ENCODE results near the gene ARHGAP32. TPM values are rescaled to one million over a fixed set of nuclear protein-coding genes. Genes with fewer than 3 reads are reported as not detected.

Gene ARHGAP32
- total RNA-seq: 1 to 10 TPM; 2.0 to 2.5 TPM

DNA sequence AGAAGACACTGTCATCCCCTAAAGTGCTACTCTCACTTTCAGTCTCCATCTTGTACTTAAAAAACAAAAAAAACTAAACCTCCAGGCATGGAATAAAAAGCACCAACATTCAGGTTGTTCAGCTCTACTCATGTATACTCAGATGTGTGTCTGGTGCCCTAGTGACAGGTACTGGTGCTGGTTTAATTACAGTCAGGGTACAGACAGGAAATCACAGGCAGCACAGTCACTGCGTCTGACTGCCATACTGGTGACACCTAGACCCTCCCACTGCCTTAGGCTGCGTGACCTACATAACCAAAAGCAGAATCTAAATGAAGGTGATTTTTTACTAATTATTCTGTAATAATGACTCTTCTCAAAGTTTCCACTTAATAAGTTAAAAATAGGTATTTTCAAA, at the start of gene ARHGAP32:
ARHGAP32 (minus strand) TSS at position 176 of the 400 bp plus-strand sequence; CDS start at position 49, 127 bp downstream.
- ChIA-PET CTCF (no interaction called here), POLR2A (no interaction called here)
- Mint-ChIP-seq H3K4me1 (ENCODE audit: low read depth) (no peaks in the 10 kb centered on the region), H3K4me3 (no peak within 1 kb of the TSS), H3K36me3 (ENCODE audit: low read depth) (no peaks in the 10 kb centered on the region), H3K27me3 (ENCODE audit: low read depth) (no peaks in the 10 kb centered on the region), H3K9me3 (ENCODE audit: insufficient read depth) (no peaks in the 10 kb centered on the region), H3K27ac (no peak within 1 kb of the TSS)
- no peak for DNase-seq
- no peak for ATAC-seq

DNA sequence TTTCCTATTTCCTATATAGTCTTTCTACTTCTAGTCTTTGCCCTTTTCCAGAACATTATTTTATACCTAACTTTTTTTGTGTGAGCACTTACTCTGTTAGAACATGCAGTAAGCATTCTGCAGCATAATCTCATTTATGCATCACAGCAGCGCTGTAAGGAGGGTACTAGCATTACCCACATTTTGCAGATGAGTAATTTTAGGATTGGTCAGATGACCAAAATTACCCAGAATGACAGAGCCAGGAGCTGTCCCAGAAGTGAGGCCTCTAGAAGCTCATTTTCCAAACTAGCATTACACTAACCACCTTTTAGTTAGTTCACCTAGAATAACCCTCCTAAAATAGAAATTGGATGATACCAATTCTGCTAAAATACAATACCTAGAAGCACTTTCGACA, 47.1 kb upstream of the ARHGAP32 start:
- Mint-ChIP-seq H3K27ac (no peak overlapping the region), H3K4me1 (ENCODE audit: low read depth) (no peaks in the 10 kb centered on the region), H3K27me3 (ENCODE audit: low read depth) (no peaks in the 10 kb centered on the region), H3K9me3 (ENCODE audit: insufficient read depth) (peaks cover 6% of the 10 kb centered on the region), H3K36me3 (ENCODE audit: low read depth) (no peaks in the 10 kb centered on the region), H3K4me3 (no peak overlapping the region)
- CTCF ChIA-PET: no interaction called here
- no peak for DNase-seq
- POLR2A ChIA-PET: no interaction called here
- no peak for ATAC-seq

DNA sequence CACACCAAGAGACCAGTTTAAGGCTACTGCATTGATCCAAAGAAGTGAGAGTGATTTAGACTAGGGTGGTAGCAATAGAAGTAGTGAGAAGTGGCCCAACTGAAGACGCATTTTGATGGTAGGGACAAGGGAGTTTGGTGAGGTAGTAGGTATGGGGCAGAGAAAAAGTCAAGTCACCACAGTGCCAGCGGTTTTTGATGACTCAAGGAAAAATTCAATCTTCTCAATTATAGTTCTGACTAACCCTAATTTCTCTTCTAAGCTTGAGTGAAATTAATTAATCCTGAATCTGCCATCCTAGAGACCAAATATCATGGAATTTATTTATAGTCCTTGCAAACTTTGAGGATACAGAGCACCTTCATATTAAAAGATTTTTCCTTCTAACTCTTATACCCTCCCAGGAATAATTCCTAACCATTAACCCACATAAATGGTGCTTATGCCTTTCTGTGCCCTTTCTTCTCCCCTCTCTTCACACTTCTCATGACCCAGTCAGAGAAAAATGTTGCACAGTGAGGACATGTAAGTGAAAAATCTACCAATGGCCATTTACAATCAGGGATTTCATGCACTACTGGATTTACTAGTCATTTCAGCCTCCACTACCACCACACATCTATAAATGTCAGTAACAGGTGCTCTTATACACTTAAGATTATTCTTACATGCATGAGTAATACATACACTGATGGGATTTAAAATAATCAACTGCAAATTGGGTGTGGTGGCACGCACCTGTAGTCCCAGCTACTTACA, 45.9 kb upstream of the ARHGAP32 start:
- ChIA-PET CTCF (no interaction called here), POLR2A (no interaction called here)
- no peak for ATAC-seq

DNA sequence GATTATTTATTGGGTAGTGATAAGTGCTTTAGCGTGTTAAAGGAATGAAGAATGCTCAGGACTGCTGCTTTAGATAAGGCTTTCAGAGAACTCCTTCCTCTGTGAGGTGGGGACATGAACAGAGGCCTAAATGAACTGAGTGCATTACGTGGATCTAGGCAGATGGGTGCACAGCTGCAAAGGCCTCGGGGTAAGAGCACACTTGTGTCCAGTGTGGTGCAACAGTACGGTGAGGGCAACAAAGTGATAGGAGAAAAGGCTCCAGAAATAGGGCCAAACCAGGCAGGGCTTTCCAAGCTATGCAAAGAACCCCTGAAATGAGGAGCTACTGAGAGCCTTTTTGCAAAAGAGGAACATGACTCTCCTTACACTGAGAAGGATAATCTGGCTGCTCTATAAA, 45.3 kb upstream of the ARHGAP32 start:
- CTCF ChIA-PET: no interaction called here
- no peaks in the 10 kb centered on the region for H3K27me3 Mint-ChIP-seq (ENCODE audit: low read depth)
- H3K9me3 Mint-ChIP-seq (ENCODE audit: insufficient read depth): no peaks in the 10 kb centered on the region

More for the DNA sequence above, 45.9 kb upstream of the ARHGAP32 start:
- no peak overlapping the region for H3K27ac Mint-ChIP-seq
- no peaks in the 10 kb centered on the region for H3K9me3 Mint-ChIP-seq (ENCODE audit: insufficient read depth)
- no peaks in the 10 kb centered on the region for H3K36me3 Mint-ChIP-seq (ENCODE audit: low read depth)
- no peaks in the 10 kb centered on the region for H3K27me3 Mint-ChIP-seq (ENCODE audit: low read depth)
- no peaks in the 10 kb centered on the region for H3K4me1 Mint-ChIP-seq (ENCODE audit: low read depth)
- no peak for DNase-seq
- H3K4me3 Mint-ChIP-seq: no peak overlapping the region

DNA sequence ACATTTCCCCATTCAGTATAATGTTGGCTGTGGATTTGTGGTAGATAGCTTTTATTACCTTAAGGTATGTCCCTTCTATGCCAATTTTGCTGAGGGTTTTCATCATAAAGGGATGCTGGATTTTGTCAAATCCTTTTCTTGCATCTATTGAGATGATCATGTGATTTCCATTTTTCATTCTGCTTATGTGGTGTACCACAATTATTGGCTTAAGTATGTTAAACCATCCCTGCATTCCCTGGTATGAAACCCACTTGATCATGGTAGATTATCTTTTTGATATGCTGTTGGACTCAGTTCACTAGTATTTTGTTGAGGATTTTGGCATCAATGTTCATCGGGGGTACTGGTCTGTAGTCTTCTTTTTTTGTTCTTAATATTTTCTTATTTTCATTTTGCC, 44.7 kb upstream of the ARHGAP32 start:
- POLR2A ChIA-PET: no interaction called here
- CTCF ChIA-PET: no interaction called here
- H3K4me1 Mint-ChIP-seq (ENCODE audit: low read depth): no peaks in the 10 kb centered on the region
- no peak for ATAC-seq
- H3K4me3 Mint-ChIP-seq: no peak overlapping the region
- DNase-seq: no peak
- H3K36me3 Mint-ChIP-seq (ENCODE audit: low read depth): no peaks in the 10 kb centered on the region
- no peaks in the 10 kb centered on the region for H3K27me3 Mint-ChIP-seq (ENCODE audit: low read depth)
- H3K9me3 Mint-ChIP-seq (ENCODE audit: insufficient read depth): no peaks in the 10 kb centered on the region
- H3K27ac Mint-ChIP-seq: no peak overlapping the region

More for the DNA sequence above, 45.3 kb upstream of the ARHGAP32 start:
- no peaks in the 10 kb centered on the region for H3K36me3 Mint-ChIP-seq (ENCODE audit: low read depth)
- no peaks in the 10 kb centered on the region for H3K4me1 Mint-ChIP-seq (ENCODE audit: low read depth)
- no peak overlapping the region for H3K27ac Mint-ChIP-seq
- POLR2A ChIA-PET: no interaction called here
- DNase-seq: no peak
- no peak for ATAC-seq
- H3K4me3 Mint-ChIP-seq: no peak overlapping the region

DNA sequence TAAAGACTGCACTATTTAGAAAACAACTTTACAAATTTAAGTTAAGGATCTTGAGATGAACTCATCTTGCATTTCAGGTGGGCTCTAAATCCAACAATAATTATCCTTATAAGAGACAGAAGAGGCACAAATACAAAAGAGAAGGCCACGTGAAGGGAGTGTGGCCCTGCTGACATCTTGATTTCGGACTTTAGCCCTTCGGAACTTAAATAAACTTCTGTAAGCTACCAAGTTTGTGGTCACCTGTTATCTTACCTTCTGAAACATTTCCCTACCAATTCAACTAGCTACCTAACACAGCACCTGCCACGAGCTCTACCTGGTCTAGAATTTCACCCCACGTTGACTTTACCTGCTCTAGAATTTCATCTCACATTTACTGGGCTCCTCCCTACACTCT, 42.9 kb upstream of the ARHGAP32 start:
- H3K36me3 Mint-ChIP-seq (ENCODE audit: low read depth): no peaks in the 10 kb centered on the region
- H3K27ac Mint-ChIP-seq: no peak overlapping the region
- CTCF ChIA-PET: no interaction called here
- no peaks in the 10 kb centered on the region for H3K9me3 Mint-ChIP-seq (ENCODE audit: insufficient read depth)
- DNase-seq (no peak), ATAC-seq (no peak)
- H3K4me3 Mint-ChIP-seq: no peak overlapping the region
- POLR2A ChIA-PET: no interaction called here
- no peaks in the 10 kb centered on the region for H3K27me3 Mint-ChIP-seq (ENCODE audit: low read depth)
- no peaks in the 10 kb centered on the region for H3K4me1 Mint-ChIP-seq (ENCODE audit: low read depth)

DNA sequence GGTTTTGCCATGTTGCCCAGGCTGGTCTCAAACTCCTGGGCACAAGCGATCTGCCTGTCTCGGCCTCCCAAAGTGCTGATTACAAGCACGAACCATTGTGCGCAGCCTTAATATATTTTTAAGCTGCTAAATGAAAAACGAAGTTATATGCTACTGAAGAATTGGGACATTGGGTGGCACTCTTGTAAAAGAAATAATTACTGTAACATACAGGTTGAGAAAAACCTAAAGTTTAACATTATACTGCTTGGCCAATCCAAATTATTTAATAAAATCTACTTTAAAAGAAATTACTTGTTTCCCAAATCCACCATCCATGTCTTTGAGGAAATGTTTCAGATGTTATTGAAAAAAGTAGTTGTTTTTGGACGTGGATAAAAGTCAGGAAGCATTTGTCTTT, 37.9 kb upstream of the ARHGAP32 start:
- Mint-ChIP-seq H3K4me1 (ENCODE audit: low read depth) (no peaks in the 10 kb centered on the region), H3K9me3 (ENCODE audit: insufficient read depth) (peaks cover 23% of the 10 kb centered on the region), H3K4me3 (no peak overlapping the region), H3K27me3 (ENCODE audit: low read depth) (no peaks in the 10 kb centered on the region), H3K27ac (no peak overlapping the region), H3K36me3 (ENCODE audit: low read depth) (peaks cover 6% of the 10 kb centered on the region)
- DNase-seq (no peak), ATAC-seq (no peak)
- ChIA-PET CTCF (interaction anchor here (1.6 kb wide), 2 partner anchors 99 to 102 kb away, joined by 5 to 6 read pairs; no protein-coding TSS in a partner anchor), POLR2A (no interaction called here)

DNA sequence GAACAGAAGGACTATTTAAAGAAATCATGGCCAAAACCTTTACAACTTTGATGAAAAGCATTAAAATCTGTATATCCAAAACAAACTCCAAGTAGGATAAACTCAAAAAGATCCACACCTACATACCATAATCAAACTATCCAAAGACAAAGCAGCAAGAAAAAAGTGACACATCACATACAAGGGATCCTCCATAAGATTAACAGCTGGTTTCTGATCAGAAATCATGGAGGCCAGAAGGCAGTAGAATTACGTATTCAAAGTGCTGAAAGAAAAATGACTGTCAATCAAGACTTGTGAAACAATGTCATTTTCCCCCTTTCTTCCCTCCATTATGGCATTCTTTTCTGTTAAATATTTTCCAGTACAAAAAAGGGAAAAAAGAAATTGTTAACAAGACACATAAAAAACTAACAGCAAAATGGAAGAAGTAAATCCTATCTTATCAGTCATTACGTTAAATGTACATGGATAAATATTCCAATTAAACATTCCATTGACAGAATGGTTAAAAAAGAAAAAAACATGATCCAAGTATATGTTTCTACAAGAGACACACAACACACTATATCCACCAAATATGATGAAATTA, 34.2 kb upstream of the ARHGAP32 start:
- Mint-ChIP-seq H3K27me3 (ENCODE audit: low read depth) (no peaks in the 10 kb centered on the region), H3K4me1 (ENCODE audit: low read depth) (no peaks in the 10 kb centered on the region), H3K27ac (no peak overlapping the region), H3K9me3 (ENCODE audit: insufficient read depth) (peaks cover 23% of the 10 kb centered on the region), H3K36me3 (ENCODE audit: low read depth) (peaks cover 6% of the 10 kb centered on the region), H3K4me3 (no peak overlapping the region)
- ATAC-seq: no peak
- ChIA-PET POLR2A (no interaction called here), CTCF (no interaction called here)
- DNase-seq: no peak

DNA sequence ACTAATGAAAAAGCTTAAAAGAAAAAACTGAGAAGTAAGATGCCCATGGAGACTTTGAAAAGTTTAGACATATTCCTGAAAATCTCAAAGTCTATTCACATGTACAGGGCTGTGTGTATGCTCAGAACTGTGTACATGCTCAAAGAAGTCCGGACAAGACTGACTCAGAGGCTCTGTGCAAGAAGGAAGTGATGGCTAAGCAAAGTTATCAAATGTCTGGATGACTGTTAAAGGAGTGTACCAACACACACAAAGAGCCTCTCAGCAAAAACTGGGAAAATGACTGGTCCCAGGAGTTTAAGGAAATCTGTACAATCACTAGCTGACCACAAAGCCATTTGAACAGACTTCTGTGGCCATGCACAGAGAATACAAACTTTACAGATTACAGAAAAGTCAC, 33.1 kb upstream of the ARHGAP32 start:
- POLR2A ChIA-PET: no interaction called here
- peaks cover 23% of the 10 kb centered on the region for H3K9me3 Mint-ChIP-seq (ENCODE audit: insufficient read depth)
- ATAC-seq: no peak
- H3K27me3 Mint-ChIP-seq (ENCODE audit: low read depth): no peaks in the 10 kb centered on the region
- H3K27ac Mint-ChIP-seq: no peak overlapping the region
- no peak overlapping the region for H3K4me3 Mint-ChIP-seq
- no peaks in the 10 kb centered on the region for H3K4me1 Mint-ChIP-seq (ENCODE audit: low read depth)
- H3K36me3 Mint-ChIP-seq (ENCODE audit: low read depth): peaks cover 6% of the 10 kb centered on the region
- CTCF ChIA-PET: no interaction called here
- DNase-seq: no peak

DNA sequence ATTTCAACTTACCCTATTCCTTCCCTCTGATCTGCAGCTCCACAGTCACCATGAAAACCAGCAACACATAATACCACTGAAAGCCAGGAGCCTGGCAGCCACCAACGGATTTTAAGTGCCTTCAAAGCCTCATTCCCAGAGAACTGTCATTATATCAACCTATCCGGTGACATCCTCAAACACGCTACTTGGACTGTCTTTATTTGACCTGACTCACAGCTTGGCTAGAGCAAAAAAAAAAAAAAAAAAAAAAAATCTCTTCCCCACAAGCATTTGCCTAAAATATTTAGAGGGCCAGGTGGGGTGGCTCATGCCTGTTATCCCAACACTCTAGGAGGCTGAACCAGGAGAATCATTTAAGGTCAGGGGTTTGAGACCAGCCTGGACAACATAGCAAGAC, 32.4 kb upstream of the ARHGAP32 start:
- no peaks in the 10 kb centered on the region for H3K27me3 Mint-ChIP-seq (ENCODE audit: low read depth)
- no peak overlapping the region for H3K4me3 Mint-ChIP-seq
- no peak for DNase-seq
- H3K9me3 Mint-ChIP-seq (ENCODE audit: insufficient read depth): peaks cover 23% of the 10 kb centered on the region
- ATAC-seq: no peak
- no peaks in the 10 kb centered on the region for H3K4me1 Mint-ChIP-seq (ENCODE audit: low read depth)
- H3K36me3 Mint-ChIP-seq (ENCODE audit: low read depth): peaks cover 6% of the 10 kb centered on the region
- no peak overlapping the region for H3K27ac Mint-ChIP-seq
- ChIA-PET POLR2A (no interaction called here), CTCF (interaction anchor here (1.4 kb wide), 1 partner anchor 107 kb away, joined by 3 read pairs; no protein-coding TSS in a partner anchor)

DNA sequence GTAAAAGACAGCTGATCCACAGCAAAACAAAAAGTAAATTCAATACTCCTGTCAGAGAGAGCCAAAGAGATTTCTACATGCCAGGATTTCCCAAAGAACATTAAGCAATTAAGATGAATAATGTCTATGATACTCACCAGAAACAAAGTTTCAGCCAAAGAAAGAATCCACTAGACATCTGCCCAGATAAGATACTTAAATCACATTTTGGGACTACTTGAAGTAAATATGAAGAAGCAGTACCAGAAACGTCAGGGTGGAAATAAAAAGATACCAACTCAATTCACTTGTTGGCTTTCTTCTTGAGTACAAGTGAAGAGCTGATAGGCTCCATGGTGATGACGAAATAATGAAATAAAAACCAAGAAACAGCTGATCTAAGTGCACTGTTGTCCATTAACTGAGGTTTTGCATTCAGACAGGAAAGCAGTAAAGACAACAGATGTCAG, 31.6 kb upstream of the ARHGAP32 start:
- ChIA-PET POLR2A (no interaction called here), CTCF (interaction anchor here (1.4 kb wide), 1 partner anchor 108 kb away, joined by 3 read pairs; no protein-coding TSS in a partner anchor)
- H3K4me3 Mint-ChIP-seq: no peak overlapping the region
- no peak overlapping the region for H3K27ac Mint-ChIP-seq
- peaks cover 23% of the 10 kb centered on the region for H3K9me3 Mint-ChIP-seq (ENCODE audit: insufficient read depth)
- DNase-seq (no peak), ATAC-seq (no peak)
- peaks cover 6% of the 10 kb centered on the region for H3K36me3 Mint-ChIP-seq (ENCODE audit: low read depth)
- H3K27me3 Mint-ChIP-seq (ENCODE audit: low read depth): no peaks in the 10 kb centered on the region
- H3K4me1 Mint-ChIP-seq (ENCODE audit: low read depth): no peaks in the 10 kb centered on the region

DNA sequence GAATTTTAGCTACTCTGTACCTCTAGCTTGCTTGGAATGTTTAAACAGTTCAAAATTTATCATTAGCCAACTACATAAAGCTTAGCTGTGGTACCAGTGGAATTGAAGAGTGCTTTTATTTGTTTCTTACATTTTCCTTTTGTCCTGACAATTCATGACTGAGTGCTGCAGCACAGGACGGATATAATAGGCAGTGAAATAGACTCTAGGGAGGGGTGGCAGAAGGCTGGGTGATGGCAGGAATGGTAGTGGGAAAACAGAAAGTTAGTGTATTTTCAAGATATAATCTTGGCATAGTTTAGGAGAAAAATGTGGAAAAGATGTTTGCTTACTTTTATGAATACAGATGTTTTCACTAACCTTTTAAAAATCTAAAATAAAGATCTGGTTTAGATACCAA, 31.1 kb upstream of the ARHGAP32 start:
- ATAC-seq: no peak
- POLR2A ChIA-PET: no interaction called here
- H3K27me3 Mint-ChIP-seq (ENCODE audit: low read depth): no peaks in the 10 kb centered on the region
- no peak for DNase-seq
- peaks cover 6% of the 10 kb centered on the region for H3K36me3 Mint-ChIP-seq (ENCODE audit: low read depth)
- H3K4me1 Mint-ChIP-seq (ENCODE audit: low read depth): no peaks in the 10 kb centered on the region
- CTCF ChIA-PET: interaction anchor here (1.4 kb wide), 1 partner anchor 108 kb away, joined by 3 read pairs; no protein-coding TSS in a partner anchor
- H3K27ac Mint-ChIP-seq: no peak overlapping the region
- H3K9me3 Mint-ChIP-seq (ENCODE audit: insufficient read depth): peaks cover 23% of the 10 kb centered on the region
- no peak overlapping the region for H3K4me3 Mint-ChIP-seq
